Measurements from ENCODE around the gene HSPA1A.

Gene HSPA1A

GRCh38 chr6:31815025-31815838 is at the start of gene HSPA1A, which contains the start of gene HSPA1L:
TSS of gene HSPA1A (plus strand) at chr6:31815543. CDS start at chr6:31815757, 214 bp downstream.
TSS of gene HSPA1L (minus strand) at chr6:31815283. CDS start at chr6:31811972, 3,311 bp downstream.
- peak within 1 kb of the TSS; percentile 100 for H3K27ac ChIP-seq (ENCODE audit: low read depth, low read length)
- peak within 1 kb of the TSS; percentile 72 for H3K4me3 ChIP-seq (ENCODE audit: low read depth, low read length)
- H3K36me3 ChIP-seq (ENCODE audit: control insufficient read depth, insufficient read depth, low read length) = no peaks in the 10 kb centered on the region
- H3K27me3 ChIP-seq (ENCODE audit: control insufficient read depth, insufficient read depth, low read length) = no peaks in the 10 kb centered on the region
- H3K9ac ChIP-seq (ENCODE audit: low read depth, low read length) = peak within 1 kb of the TSS; percentile 46
- peaks cover 10% of the 10 kb centered on the region; the same call in 1 of the 2 replicates for H3K4me1 ChIP-seq (ENCODE audit: control insufficient read depth, insufficient read depth, low read length)
- H3K9me3 ChIP-seq (ENCODE audit: control insufficient read depth, insufficient read depth, low read length) = no peaks in the 10 kb centered on the region

DNA sequence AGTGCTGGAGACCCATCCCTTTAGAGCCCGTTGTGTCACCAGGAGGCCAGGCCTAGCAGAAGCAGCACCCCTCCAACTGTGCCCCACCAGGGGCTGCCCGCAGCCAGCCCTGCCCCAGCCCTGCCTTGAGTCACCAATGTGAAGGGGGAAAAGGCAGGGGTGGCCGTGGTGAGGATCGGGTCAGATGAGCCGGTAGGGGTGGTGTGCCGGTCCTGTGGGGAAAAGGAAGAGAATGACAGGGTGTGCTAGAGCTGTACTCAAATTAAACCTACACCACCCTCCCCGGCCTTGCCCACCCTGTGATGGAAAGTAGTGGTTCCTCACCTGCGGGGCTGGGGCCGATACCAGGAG is 49.8 kb upstream of the HSPA1A start:
- Histone ChIP-seq H3K4me1 (ENCODE audit: control insufficient read depth, insufficient read depth, low read length) (peaks cover 4% of the 10 kb centered on the region; the same call in 1 of the 2 replicates), H3K27me3 (ENCODE audit: control insufficient read depth, insufficient read depth, low read length) (no peaks in the 10 kb centered on the region), H3K4me3 (ENCODE audit: low read depth, low read length) (no peak overlapping the region), H3K9me3 (ENCODE audit: control insufficient read depth, insufficient read depth, low read length) (no peaks in the 10 kb centered on the region), H3K27ac (ENCODE audit: low read depth, low read length) (no peak overlapping the region), H3K36me3 (ENCODE audit: control insufficient read depth, insufficient read depth, low read length) (peaks cover 18% of the 10 kb centered on the region; the same call in 1 of the 2 replicates), H3K9ac (ENCODE audit: low read depth, low read length) (no peak overlapping the region)

- peak overlapping the region; percentile 36; the same call in 1 of the 2 replicates for H3K4me3 ChIP-seq (ENCODE audit: low read depth, low read length)
- H3K9me3 ChIP-seq (ENCODE audit: control insufficient read depth, insufficient read depth, low read length) = no peaks in the 10 kb centered on the region
- H3K9ac ChIP-seq (ENCODE audit: low read depth, low read length) = no peak overlapping the region
- H3K36me3 ChIP-seq (ENCODE audit: control insufficient read depth, insufficient read depth, low read length) = peaks cover 12% of the 10 kb centered on the region; the same call in 1 of the 2 replicates
- no peaks in the 10 kb centered on the region for H3K27me3 ChIP-seq (ENCODE audit: control insufficient read depth, insufficient read depth, low read length)
- H3K4me1 ChIP-seq (ENCODE audit: control insufficient read depth, insufficient read depth, low read length) = peaks cover 4% of the 10 kb centered on the region; the same call in 1 of the 2 replicates
- H3K27ac ChIP-seq (ENCODE audit: low read depth, low read length) = no peak overlapping the region
Measured at GRCh38 chr6:31765910-31766794, 49.2 kb upstream of the HSPA1A start.

DNA sequence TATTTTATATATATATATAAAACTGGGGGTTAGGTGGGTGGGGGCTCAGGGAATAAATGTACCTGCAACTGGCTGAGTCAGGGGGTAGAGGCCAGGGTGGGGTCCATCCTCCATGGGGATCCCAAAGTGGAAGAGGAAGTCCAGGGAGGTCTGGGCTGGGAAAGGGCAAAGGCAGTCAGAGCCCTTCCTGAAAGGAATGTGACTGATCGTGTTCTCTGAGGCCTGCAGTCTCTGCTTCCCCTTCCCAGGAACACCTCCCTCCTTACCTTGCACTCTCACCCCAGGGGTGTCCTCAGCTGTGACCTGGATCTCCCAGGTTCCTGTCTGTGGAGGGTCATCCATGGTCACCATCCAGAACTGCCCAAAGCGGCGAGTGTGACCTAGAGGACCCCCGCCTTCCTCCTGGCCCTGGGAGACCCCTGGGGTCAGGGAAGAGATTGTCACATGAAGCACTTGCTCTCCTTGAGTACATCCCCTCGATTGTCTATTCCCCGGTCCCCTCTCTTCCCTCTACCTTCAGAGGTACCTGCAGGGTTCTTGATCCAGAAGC is 48.2 kb upstream of the HSPA1A start:
- H3K9me3 ChIP-seq (ENCODE audit: control insufficient read depth, insufficient read depth, low read length) = no peaks in the 10 kb centered on the region
- 0 out of 2 replicates have a peak, but pooled peaks cover 3% of the 10 kb centered on the region for H3K36me3 ChIP-seq (ENCODE audit: control insufficient read depth, insufficient read depth, low read length)
- H3K27ac ChIP-seq (ENCODE audit: low read depth, low read length) = no peak overlapping the region
- H3K4me3 ChIP-seq (ENCODE audit: low read depth, low read length) = no peak overlapping the region
- H3K27me3 ChIP-seq (ENCODE audit: control insufficient read depth, insufficient read depth, low read length) = no peaks in the 10 kb centered on the region
- H3K4me1 ChIP-seq (ENCODE audit: control insufficient read depth, insufficient read depth, low read length) = peaks cover 4% of the 10 kb centered on the region; the same call in 1 of the 2 replicates
- H3K9ac ChIP-seq (ENCODE audit: low read depth, low read length) = no peak overlapping the region

DNA sequence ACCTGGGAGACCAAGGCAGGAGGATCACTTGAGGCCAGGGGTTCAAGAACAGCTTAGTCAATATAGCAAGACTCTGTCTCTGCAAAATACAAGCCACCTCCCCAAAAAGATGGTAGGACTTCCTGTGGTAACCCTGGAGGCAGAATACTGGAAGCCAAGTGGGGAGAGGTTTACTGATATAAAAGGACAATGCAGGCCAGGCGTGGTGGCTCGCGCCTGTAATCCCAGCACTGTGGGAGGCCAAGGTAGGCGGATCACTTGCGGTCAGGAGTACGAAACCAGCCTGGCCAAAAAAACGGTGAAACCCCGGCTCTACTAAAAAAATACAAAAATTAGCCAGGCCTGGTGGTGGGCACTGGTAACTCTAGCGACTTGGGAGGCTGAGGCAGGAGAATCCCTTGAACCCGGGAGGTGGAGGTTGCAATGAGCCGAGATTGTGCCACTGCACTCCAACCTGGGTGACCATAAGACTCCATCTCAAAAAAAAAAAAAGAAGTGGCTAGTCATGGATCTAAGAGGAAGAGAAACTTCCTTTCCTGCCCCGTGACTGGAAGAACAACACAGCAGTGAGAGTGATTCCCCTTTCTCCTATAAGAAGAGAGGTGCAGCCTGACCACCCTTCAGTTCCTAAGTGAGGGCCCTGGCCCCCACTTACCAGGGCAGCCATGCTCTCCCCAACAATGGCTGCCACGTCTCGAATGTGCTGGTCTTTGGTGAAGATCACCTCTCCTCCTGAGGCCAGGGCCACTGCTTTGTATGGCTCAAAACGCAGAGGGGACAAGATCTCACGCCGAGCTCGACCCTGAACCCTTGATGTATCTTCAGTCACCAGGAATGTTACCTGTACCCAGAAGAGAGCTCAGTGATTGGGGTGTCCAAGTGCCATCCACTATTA is 46.7 kb upstream of the HSPA1A start:
- Histone ChIP-seq H3K27me3 (ENCODE audit: control insufficient read depth, insufficient read depth, low read length) (no peaks in the 10 kb centered on the region), H3K27ac (ENCODE audit: low read depth, low read length) (no peak overlapping the region), H3K4me1 (ENCODE audit: control insufficient read depth, insufficient read depth, low read length) (no peaks in the 10 kb centered on the region), H3K9ac (ENCODE audit: low read depth, low read length) (no peak overlapping the region), H3K9me3 (ENCODE audit: control insufficient read depth, insufficient read depth, low read length) (no peaks in the 10 kb centered on the region), H3K4me3 (ENCODE audit: low read depth, low read length) (no peak overlapping the region), H3K36me3 (ENCODE audit: control insufficient read depth, insufficient read depth, low read length) (0 out of 2 replicates have a peak, but pooled peaks cover 3% of the 10 kb centered on the region)

DNA sequence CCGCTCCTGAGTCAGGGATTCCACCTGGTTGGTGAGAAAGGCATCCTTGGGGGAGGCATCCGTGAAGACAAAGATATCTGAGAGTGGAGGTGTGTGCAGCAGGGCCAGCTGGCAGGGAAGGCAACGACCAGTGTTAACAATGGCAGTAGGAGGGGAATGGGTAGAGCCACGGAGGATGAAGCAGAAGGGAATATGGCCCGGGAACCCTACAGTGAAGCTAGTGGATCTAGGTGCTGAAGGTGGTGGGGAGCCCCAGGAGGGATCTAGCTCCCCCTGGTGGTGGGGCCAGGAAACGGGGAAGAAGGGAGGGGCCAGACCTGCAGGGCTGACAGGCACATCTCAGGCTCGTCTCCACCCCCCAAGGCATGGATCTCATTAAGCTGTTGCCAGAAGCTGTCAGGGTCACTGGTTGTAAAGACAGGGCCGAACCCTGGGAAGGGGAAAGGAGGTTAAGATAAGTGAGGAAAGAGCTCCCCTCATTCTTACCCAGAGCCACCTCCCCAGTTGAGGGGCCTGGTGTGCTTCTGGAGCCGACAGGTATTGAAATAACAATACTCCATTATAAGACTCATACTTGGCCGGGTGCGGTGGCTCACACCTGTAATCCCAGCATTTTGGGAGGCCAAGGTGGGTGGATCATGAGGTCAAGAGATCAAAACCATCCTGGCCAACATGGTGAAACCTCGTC is 45.5 kb upstream of the HSPA1A start:
- Histone ChIP-seq H3K27me3 (ENCODE audit: control insufficient read depth, insufficient read depth, low read length) (no peaks in the 10 kb centered on the region), H3K9ac (ENCODE audit: low read depth, low read length) (no peak overlapping the region), H3K4me3 (ENCODE audit: low read depth, low read length) (no peak overlapping the region), H3K36me3 (ENCODE audit: control insufficient read depth, insufficient read depth, low read length) (no peaks in the 10 kb centered on the region), H3K4me1 (ENCODE audit: control insufficient read depth, insufficient read depth, low read length) (no peaks in the 10 kb centered on the region), H3K27ac (ENCODE audit: low read depth, low read length) (no peak overlapping the region), H3K9me3 (ENCODE audit: control insufficient read depth, insufficient read depth, low read length) (no peaks in the 10 kb centered on the region)

- Histone ChIP-seq H3K36me3 (ENCODE audit: control insufficient read depth, insufficient read depth, low read length) (no peaks in the 10 kb centered on the region), H3K27me3 (ENCODE audit: control insufficient read depth, insufficient read depth, low read length) (no peaks in the 10 kb centered on the region), H3K9me3 (ENCODE audit: control insufficient read depth, insufficient read depth, low read length) (no peaks in the 10 kb centered on the region), H3K27ac (ENCODE audit: low read depth, low read length) (no peak overlapping the region), H3K4me1 (ENCODE audit: control insufficient read depth, insufficient read depth, low read length) (no peaks in the 10 kb centered on the region), H3K4me3 (ENCODE audit: low read depth, low read length) (no peak overlapping the region), H3K9ac (ENCODE audit: low read depth, low read length) (no peak overlapping the region)
Measured at GRCh38 chr6:31770860-31771259, 44.5 kb upstream of the HSPA1A start.

- H3K27me3 ChIP-seq (ENCODE audit: control insufficient read depth, insufficient read depth, low read length) = no peaks in the 10 kb centered on the region
- peaks cover 2% of the 10 kb centered on the region; the same call in 1 of the 2 replicates for H3K4me1 ChIP-seq (ENCODE audit: control insufficient read depth, insufficient read depth, low read length)
- no peak overlapping the region for H3K4me3 ChIP-seq (ENCODE audit: low read depth, low read length)
- no peaks in the 10 kb centered on the region for H3K9me3 ChIP-seq (ENCODE audit: control insufficient read depth, insufficient read depth, low read length)
- H3K27ac ChIP-seq (ENCODE audit: low read depth, low read length) = no peak overlapping the region
- no peaks in the 10 kb centered on the region for H3K36me3 ChIP-seq (ENCODE audit: control insufficient read depth, insufficient read depth, low read length)
- H3K9ac ChIP-seq (ENCODE audit: low read depth, low read length) = no peak overlapping the region
Measured at GRCh38 chr6:31771992-31772358, 43.4 kb upstream of the HSPA1A start.

GRCh38 chr6:31775184-31775583 is 40.2 kb upstream of the HSPA1A start:
- no peaks in the 10 kb centered on the region for H3K9me3 ChIP-seq (ENCODE audit: control insufficient read depth, insufficient read depth, low read length)
- H3K27me3 ChIP-seq (ENCODE audit: control insufficient read depth, insufficient read depth, low read length) = no peaks in the 10 kb centered on the region
- peaks cover 27% of the 10 kb centered on the region for H3K36me3 ChIP-seq (ENCODE audit: control insufficient read depth, insufficient read depth, low read length)
- H3K4me3 ChIP-seq (ENCODE audit: low read depth, low read length) = no peak overlapping the region
- H3K9ac ChIP-seq (ENCODE audit: low read depth, low read length) = no peak overlapping the region
- no peak overlapping the region for H3K27ac ChIP-seq (ENCODE audit: low read depth, low read length)
- H3K4me1 ChIP-seq (ENCODE audit: control insufficient read depth, insufficient read depth, low read length) = peaks cover 6% of the 10 kb centered on the region; the same call in 1 of the 2 replicates
